Common myeloid progenitor, CD34-positive (primary cell): ENCODE results near the gene UBQLN1.
"Not testable (repeated sequence)": the region's sequence is repeated elsewhere in the genome, so short reads cannot be mapped to it uniquely, and the experiment has no call there.

ENCODE experiments used
- CTCF ChIA-PET: fragments of 350-600 bp; sonication (Branson Sonifier 250); formaldehyde crosslinking; loops from one replicate; lab custom pipeline; 2021; ENCODE audit warnings: antibody characterized with exemption; lab: Charles Lee
- POLR2A ChIA-PET: fragments of 350-600 bp; sonication (Branson Sonifier 250); formaldehyde crosslinking; loops from one replicate; lab custom pipeline; 2021; ENCODE audit warnings: antibody characterized with exemption; lab: Charles Lee
- DNase-seq, 3 donors: peaks; one replicate each; pipeline versions ENCODE4 v3.0.0 to v3.0.0-alpha.2; 2013
- H3K27ac ChIP-seq, 2 experiments: 1 replicate in 1 of 2; 2 replicates in 1 of 2; pipeline ENCODE4 v1.7.0; 2013; ENCODE audit warnings: inconsistent platforms in 2 of 2, low read length in 2 of 2, mild to moderate bottlenecking in 2 of 2, low read depth in 1 of 2, moderate library complexity in 1 of 2; ENCODE audit not compliant: severe bottlenecking in 2 of 2, insufficient read depth in 1 of 2, poor library complexity in 1 of 2
- H3K27me3 ChIP-seq, 5 experiments: replicated peaks in 2 of 5; 1 replicate in 3 of 5; 2 replicates in 2 of 5; pipeline versions ENCODE4 v1.6.1 to v1.7.0; 2013; ENCODE audit warnings: low read length in 4 of 5, mild to moderate bottlenecking in 2 of 5, moderate library complexity in 2 of 5, inconsistent platforms in 1 of 5; ENCODE audit not compliant: insufficient read depth in 5 of 5, control insufficient read depth in 4 of 5
- H3K36me3 ChIP-seq, 4 experiments: 1 replicate in 2 of 4; 2 replicates in 2 of 4; pipeline versions ENCODE4 v1.6.1 to v1.7.0; 2013; ENCODE audit warnings: low read length in 3 of 4, control low read depth in 1 of 4, mild to moderate bottlenecking in 1 of 4; ENCODE audit not compliant: control insufficient read depth in 4 of 4, insufficient read depth in 4 of 4
- H3K4me1 ChIP-seq, 4 experiments: 1 replicate in 3 of 4; 2 replicates in 1 of 4; pipeline versions ENCODE4 v1.6.1 to v1.7.1; 2013; ENCODE audit warnings: low read length in 3 of 4, mild to moderate bottlenecking in 3 of 4, control low read depth in 1 of 4, inconsistent platforms in 1 of 4, moderate library complexity in 1 of 4; ENCODE audit not compliant: control insufficient read depth in 4 of 4, insufficient read depth in 4 of 4; ENCODE audit errors: control extremely low read depth in 1 of 4
- H3K4me3 ChIP-seq, 7 experiments: 1 replicate in 4 of 7; 2 replicates in 3 of 7; pipeline versions ENCODE4 v1.5.1 to v1.7.0; 2013; ENCODE audit warnings: mild to moderate bottlenecking in 7 of 7, low read length in 6 of 7, moderate library complexity in 6 of 7, inconsistent platforms in 2 of 7, low read depth in 2 of 7, control low read depth in 1 of 7; ENCODE audit not compliant: insufficient read depth in 4 of 7, control insufficient read depth in 1 of 7; ENCODE audit errors: extremely low read depth in 1 of 7
- H3K9me3 ChIP-seq, 5 experiments: 1 replicate in 4 of 5; 2 replicates in 1 of 5; pipeline versions ENCODE4 v1.6.1 to v1.7.1; 2013; ENCODE audit warnings: low read length in 4 of 5, mild to moderate bottlenecking in 2 of 5, inconsistent platforms in 1 of 5, low read depth in 1 of 5, moderate library complexity in 1 of 5; ENCODE audit not compliant: control insufficient read depth in 4 of 5, insufficient read depth in 2 of 5; ENCODE audit errors: control extremely low read depth in 1 of 5
- WGBS: methylation state at CpG from one replicate; pipeline ENCODE4 v1.1.5; 2013; ENCODE audit not compliant: insufficient coverage; 5-methylcytosine and 5-hydroxymethylcytosine counted together

Gene UBQLN1

GRCh38 chr9:83707518-83707767 is 315 bp downstream of the UBQLN1 start:
- Histone ChIP-seq H3K9me3 (no peaks in the 10 kb centered on the region), H3K27me3 (no peaks in the 10 kb centered on the region), H3K4me1 (peaks cover 10 to 24% (median 18%) of the 10 kb centered on the region in 4 experiments), H3K36me3 (peaks cover 0 to 5% (median 0%) of the 10 kb centered on the region in 4 experiments), H3K27ac (peak overlapping the region; percentile 97 to 99), H3K4me3 (peak overlapping the region; percentile 85 to 98 (median 92))
- 0% methylated on average over 18 of the region's 26 CpGs for WGBS
- CTCF ChIA-PET: interaction anchor here (0.9 to 3.4 kb wide), 9 partner anchors 10 to 82 kb away, joined by 3 to 16 read pairs (median 4); no protein-coding TSS in a partner anchor
- no peak for DNase-seq
- POLR2A ChIA-PET: interaction anchor here (0.6 to 1.2 kb wide), 4 partner anchors 19 to 1706 kb away, joined by 3 to 4 read pairs (median 4); partner anchors contain the start of gene IDNK

- CTCF ChIA-PET: interaction anchor here (1.1 to 3.4 kb wide), 5 partner anchors 10 to 66 kb away, joined by 3 to 16 read pairs (median 3); no protein-coding TSS in a partner anchor
- H3K4me1 ChIP-seq: peaks cover 10 to 24% (median 18%) of the 10 kb centered on the region in 4 experiments
- no peaks in the 10 kb centered on the region for H3K9me3 ChIP-seq
- peaks cover 0 to 5% (median 0%) of the 10 kb centered on the region in 4 experiments for H3K36me3 ChIP-seq
- POLR2A ChIA-PET: interaction anchor here (0.6 to 1.2 kb wide), 3 partner anchors 18 to 84 kb away, joined by 4 to 6 read pairs (median 4); partner anchors contain the start of gene IDNK
- DNase-seq: peak; percentile 68 to 89 (median 87)
- H3K27me3 ChIP-seq: no peaks in the 10 kb centered on the region
- H3K27ac ChIP-seq: peak overlapping the region; percentile 97 to 99
- 0% methylated on average over 26 of the region's 42 CpGs for WGBS
- peak overlapping the region; percentile 85 to 98 (median 92) for H3K4me3 ChIP-seq
Observed at GRCh38 chr9:83706676-83707517, 861 bp downstream of the UBQLN1 start.

GRCh38 chr9:83705219-83705651 is 2.5 kb downstream of the UBQLN1 start:
- H3K4me3 ChIP-seq: peak overlapping the region in 3 of 7 experiments; percentile 90 to 97 (median 92)
- CTCF ChIA-PET: interaction anchor here (0.7 kb wide), 1 partner anchor 12 kb away, joined by 3 read pairs; no protein-coding TSS in a partner anchor
- POLR2A ChIA-PET: not testable (repeated sequence)

GRCh38 chr9:83701769-83702168 is 6.0 kb downstream of the UBQLN1 start:
- no peaks in the 10 kb centered on the region for H3K9me3 ChIP-seq
- H3K4me1 ChIP-seq: peaks cover 11 to 19% (median 13%) of the 10 kb centered on the region in 4 experiments
- H3K27me3 ChIP-seq: no peaks in the 10 kb centered on the region
- ChIA-PET POLR2A (no interaction called here), CTCF (no interaction called here)
- H3K27ac ChIP-seq: no peak overlapping the region
- H3K4me3 ChIP-seq: no peak overlapping the region
- no peak for DNase-seq
- peaks cover 0 to 5% (median 0%) of the 10 kb centered on the region in 4 experiments for H3K36me3 ChIP-seq
- WGBS: 91% methylated on average over 4 of the region's 6 CpGs

More at GRCh38 chr9:83705219-83705651, 2.5 kb downstream of the UBQLN1 start:
- H3K36me3 ChIP-seq, H3K27me3 ChIP-seq, H3K9me3 ChIP-seq, DNase-seq: not testable (repeated sequence)
- H3K4me1 ChIP-seq: peaks cover 13 to 26% (median 20%) of the 10 kb centered on the region in 4 experiments
- WGBS: 95% methylated on average over 6 of the region's 12 CpGs
- peak overlapping the region in 1 of 2 experiments; percentile 99 for H3K27ac ChIP-seq

GRCh38 chr9:83701286-83701685 is 6.5 kb downstream of the UBQLN1 start:
- no CpG with 5 or more reads among the region's 1 CpG for WGBS
- ChIA-PET CTCF (interaction anchor here (1.0 kb wide), 1 partner anchor 20 kb away, joined by 3 read pairs; no protein-coding TSS in a partner anchor), POLR2A (interaction anchor here (0.6 kb wide), 1 partner anchor 31 kb away, joined by 3 read pairs; no protein-coding TSS in a partner anchor)
- no peaks in the 10 kb centered on the region for H3K27me3 ChIP-seq
- no peak overlapping the region for H3K27ac ChIP-seq
- H3K4me1 ChIP-seq: peaks cover 8 to 16% (median 12%) of the 10 kb centered on the region in 4 experiments
- no peaks in the 10 kb centered on the region for H3K9me3 ChIP-seq
- DNase-seq: no peak
- H3K4me3 ChIP-seq: no peak overlapping the region
- H3K36me3 ChIP-seq: peaks cover 0 to 5% (median 0%) of the 10 kb centered on the region in 4 experiments

GRCh38 chr9:83699615-83700014 is 8.1 kb downstream of the UBQLN1 start:
- 100% methylated on average over 3 of the region's 3 CpGs for WGBS
- H3K4me3 ChIP-seq: no peak overlapping the region
- CTCF ChIA-PET: interaction anchor here (1.0 to 1.5 kb wide), 4 partner anchors 9 to 43 kb away, joined by 3 to 5 read pairs (median 4); partner anchors contain the start of gene UBQLN1
- H3K36me3 ChIP-seq: no peaks in the 10 kb centered on the region
- no peak overlapping the region for H3K27ac ChIP-seq
- H3K4me1 ChIP-seq: peaks cover 0 to 11% (median 6%) of the 10 kb centered on the region in 4 experiments
- no peak for DNase-seq
- POLR2A ChIA-PET: interaction anchor here (1.1 kb wide), 1 partner anchor 9 kb away, joined by 3 read pairs; no protein-coding TSS in a partner anchor
- no peaks in the 10 kb centered on the region for H3K27me3 ChIP-seq
- no peaks in the 10 kb centered on the region for H3K9me3 ChIP-seq
